HCT116 (cell line): ENCODE data around the gene RIMBP2. TPM values are rescaled to one million over a fixed set of nuclear protein-coding genes. Genes with fewer than 3 reads are reported as not detected.

ENCODE experiments used
- ATAC-seq: fragments of 200-7000 bp; cut with Tn5 transposase; 2 replicates; pipeline ENCODE4 v1.9.1; 2020; ENCODE audit warnings: mild to moderate bottlenecking, moderate library complexity
- BruUV-seq: library from RNA; stranded (reverse); fragments of 400-500 nt; replicated peaks from 2 replicates; lab custom pipeline; 2021; lab: Mats Ljungman, UMichigan
- CTCF ChIA-PET: fragments of 300-600 bp; sonication (Branson Sonifier 250); formaldehyde crosslinking; loops from one replicate; lab custom pipeline; 2021; ENCODE audit warnings: antibody characterized with exemption; lab: Charles Lee
- POLR2A ChIA-PET: fragments of 300-600, 350-600 bp; sonication (Branson Sonifier 250); formaldehyde crosslinking; loops from one replicate; lab custom pipeline; 2021; ENCODE audit warnings: antibody characterized with exemption; lab: Charles Lee
- RAD21 ChIA-PET, 2 experiments: fragments of 300-600 bp; sonication (Branson Sonifier 250); formaldehyde crosslinking; loops; one replicate each; lab custom pipeline; 2023; ENCODE audit warnings: low total read pairs in 2 of 2; ENCODE audit not compliant: uncharacterized antibody in 2 of 2, unreplicated experiment in 2 of 2, low non-redundant PET in 1 of 2; lab: Charles Lee
- DNase-seq: peaks from one replicate; pipeline ENCODE4 v3.0.0-alpha.2; 2010; ENCODE audit warnings: low read depth, low spot score
- H2AFZ ChIP-seq: fragments of 200-600 bp; shearing (Covaris generic), sonication (generic); 2 replicates; pipeline ENCODE4 v1.6.1; 2017; ENCODE audit warnings: low read depth, mixed run types, mixed read lengths, antibody characterized with exemption, low read length; ENCODE audit not compliant: poor library complexity, severe bottlenecking
- H3K27ac ChIP-seq: 2 replicates; pipeline ENCODE4 v1.5.1; 2012; ENCODE audit warnings: low read depth, low read length
- H3K27me3 ChIP-seq: fragments of 200-600 bp; sonication (generic); 2 replicates; pipeline ENCODE4 v1.6.1; 2016; ENCODE audit warnings: mixed run types, low read length, mixed read lengths; ENCODE audit not compliant: insufficient read depth
- H3K36me3 ChIP-seq, 2 experiments: fragments of 200-500 bp in 1 of 2; fragments of 200-600 bp in 1 of 2; sonication (Bioruptor generic) in 1 of 2; sonication (generic) in 1 of 2; 2 replicates each; pipeline versions ENCODE4 v1.5.1 to v1.6.1; 2014 to 2016; ENCODE audit warnings: low read length in 2 of 2, inconsistent platforms in 1 of 2, mixed read lengths in 1 of 2, mixed run types in 1 of 2; ENCODE audit not compliant: insufficient read depth in 2 of 2, control insufficient read depth in 1 of 2
- H3K4me1 ChIP-seq, 2 experiments: fragments of 200-600 bp in 1 of 2; sonication (generic) in 1 of 2; 2 replicates each; pipeline versions ENCODE4 v1.5.1 to v1.6.1; 2012 to 2017; ENCODE audit warnings: low read length in 2 of 2, inconsistent platforms in 1 of 2, mild to moderate bottlenecking in 1 of 2, mixed read lengths in 1 of 2, mixed run types in 1 of 2, moderate library complexity in 1 of 2; ENCODE audit not compliant: insufficient read depth in 2 of 2, control insufficient read depth in 1 of 2
- H3K4me2 ChIP-seq: fragments of 200-600 bp; sonication (generic); 2 replicates; pipeline ENCODE4 v1.6.1; 2017; ENCODE audit warnings: mixed run types, low read length, mixed read lengths
- H3K4me3 ChIP-seq, 2 experiments: fragments of 200-600 bp in 1 of 2; sonication (generic) in 1 of 2; replicated peaks in 1 of 2; 2 replicates each; pipeline ENCODE4 v1.5.1; 2011 to 2016; ENCODE audit warnings: low read length in 2 of 2, control low read depth in 1 of 2, low read depth in 1 of 2, mild to moderate bottlenecking in 1 of 2, mixed read lengths in 1 of 2, mixed run types in 1 of 2
- H3K79me2 ChIP-seq: fragments of 200-600 bp; sonication (generic); 2 replicates; pipeline ENCODE4 v1.6.1; 2017; ENCODE audit warnings: mild to moderate bottlenecking, mixed run types, low read length, moderate library complexity, mixed read lengths; ENCODE audit not compliant: insufficient read depth
- H3K9ac ChIP-seq: fragments of 200-600 bp; sonication (generic); 2 replicates; pipeline ENCODE4 v1.6.1; 2016; ENCODE audit warnings: low read length, mixed read lengths
- H3K9me2 ChIP-seq: fragments of 200-600 bp; sonication (generic), shearing (Covaris generic); 2 replicates; pipeline ENCODE4 v1.6.1; 2017; ENCODE audit warnings: mixed run types, mild to moderate bottlenecking, moderate library complexity; ENCODE audit not compliant: insufficient read depth
- H3K9me3 ChIP-seq, 2 experiments: fragments of 200-500 bp in 1 of 2; fragments of 200-600 bp in 1 of 2; sonication (Bioruptor generic) in 1 of 2; sonication (generic) in 1 of 2; 2 replicates each; pipeline ENCODE4 v1.6.1; 2014 to 2017; ENCODE audit warnings: low read length in 2 of 2, mixed read lengths in 2 of 2, inconsistent platforms in 1 of 2, low read depth in 1 of 2, mild to moderate bottlenecking in 1 of 2, mixed run types in 1 of 2, moderate library complexity in 1 of 2; ENCODE audit not compliant: control insufficient read depth in 1 of 2, insufficient read depth in 1 of 2
- H4K20me1 ChIP-seq: fragments of 200-600 bp; sonication (generic), shearing (Covaris generic); 2 replicates; pipeline ENCODE4 v1.6.1; 2017; ENCODE audit warnings: mixed run types, mild to moderate bottlenecking, moderate library complexity; ENCODE audit not compliant: insufficient read depth
- EZH2phosphoT487 ChIP-seq: fragments of 200-600 bp; IDR thresholded peaks from 2 replicates; pipeline ENCODE4 v1.6.1; 2018; ENCODE audit warnings: antibody characterized with exemption, borderline replicate concordance
- FOSL1 ChIP-seq: IDR thresholded peaks from 2 replicates; pipeline ENCODE4 v1.6.1; 2012; ENCODE audit warnings: low read depth
- JUND ChIP-seq: IDR thresholded peaks from 2 replicates; pipeline ENCODE4 v1.6.1; 2012
- POLR2AphosphoS5 ChIP-seq: IDR thresholded peaks from 2 replicates; pipeline ENCODE4 v1.6.1; 2011; ENCODE audit warnings: mild to moderate bottlenecking, low read depth, low read length, moderate library complexity
- SIN3A ChIP-seq: IDR thresholded peaks from 2 replicates; pipeline ENCODE4 v1.6.1; 2012; ENCODE audit warnings: low read depth
- SP1 ChIP-seq: IDR thresholded peaks from 2 replicates; pipeline ENCODE4 v1.6.1; 2012; ENCODE audit warnings: low read depth
- intact Hi-C: fragments of 100-400 bp; cut with micrococcal nuclease; formaldehyde crosslinking; loops from 2 replicates; pipeline ENCODE4 v1.10.0; 2022
- total RNA-seq: library from RNA; stranded (reverse); gene quantifications from one replicate; pipeline ENCODE4 v1.2.1, GENCODE V29; 2021; ENCODE audit not compliant: unreplicated experiment
- TF ChIP-seq, protein P1 (sequence below), 3 experiments: fragments of 200-600 bp in 1 of 3; sonication (generic) in 1 of 3; IDR thresholded peaks in 2 of 3; conservative IDR thresholded peaks in 1 of 3; 2 replicates each; pipeline ENCODE4 v1.5.1; 2012 to 2017; ENCODE audit warnings: low read depth in 2 of 3, low read length in 2 of 3, antibody characterized with exemption in 1 of 3, borderline replicate concordance in 1 of 3, control low read depth in 1 of 3, mild to moderate bottlenecking in 1 of 3, mixed read lengths in 1 of 3, mixed run types in 1 of 3, moderate library complexity in 1 of 3; ENCODE audit not compliant: insufficient read depth in 1 of 3
- TF ChIP-seq, protein P2 (sequence below): IDR thresholded peaks from 2 replicates; pipeline ENCODE4 v1.6.1; 2012; ENCODE audit warnings: low read depth

RIMBP2 gene
- total RNA-seq, 1 experiment from 2014 or later = not detected

DNA sequence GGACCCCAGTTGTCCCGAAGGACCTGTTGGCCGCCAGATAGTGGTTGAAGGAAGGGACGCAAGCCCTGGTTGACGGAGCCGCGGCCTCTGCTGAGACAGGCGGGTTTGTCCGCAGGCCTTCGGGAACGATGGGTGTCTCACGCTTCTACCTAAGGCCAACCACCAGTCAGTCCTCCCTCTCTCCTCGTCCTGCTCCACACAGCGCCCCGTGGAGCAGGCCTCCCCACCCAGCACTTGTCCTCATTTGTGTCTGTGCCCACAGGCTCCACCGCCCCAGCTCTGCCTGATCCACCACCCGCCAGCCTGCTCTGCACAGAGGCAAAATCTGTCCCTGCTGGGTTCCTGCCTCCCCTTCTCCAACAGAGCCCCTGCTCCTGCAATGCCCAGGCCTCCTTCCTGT, 41.0 kb downstream of the RIMBP2 start:
- intact Hi-C loops = no loop called here
- Histone ChIP-seq H3K27me3 (no peaks in the 10 kb centered on the region), H3K4me2 (no peak overlapping the region), H3K9ac (no peak overlapping the region)
- POLR2A ChIA-PET = no interaction called here
- TF ChIP-seq, protein P1, sequence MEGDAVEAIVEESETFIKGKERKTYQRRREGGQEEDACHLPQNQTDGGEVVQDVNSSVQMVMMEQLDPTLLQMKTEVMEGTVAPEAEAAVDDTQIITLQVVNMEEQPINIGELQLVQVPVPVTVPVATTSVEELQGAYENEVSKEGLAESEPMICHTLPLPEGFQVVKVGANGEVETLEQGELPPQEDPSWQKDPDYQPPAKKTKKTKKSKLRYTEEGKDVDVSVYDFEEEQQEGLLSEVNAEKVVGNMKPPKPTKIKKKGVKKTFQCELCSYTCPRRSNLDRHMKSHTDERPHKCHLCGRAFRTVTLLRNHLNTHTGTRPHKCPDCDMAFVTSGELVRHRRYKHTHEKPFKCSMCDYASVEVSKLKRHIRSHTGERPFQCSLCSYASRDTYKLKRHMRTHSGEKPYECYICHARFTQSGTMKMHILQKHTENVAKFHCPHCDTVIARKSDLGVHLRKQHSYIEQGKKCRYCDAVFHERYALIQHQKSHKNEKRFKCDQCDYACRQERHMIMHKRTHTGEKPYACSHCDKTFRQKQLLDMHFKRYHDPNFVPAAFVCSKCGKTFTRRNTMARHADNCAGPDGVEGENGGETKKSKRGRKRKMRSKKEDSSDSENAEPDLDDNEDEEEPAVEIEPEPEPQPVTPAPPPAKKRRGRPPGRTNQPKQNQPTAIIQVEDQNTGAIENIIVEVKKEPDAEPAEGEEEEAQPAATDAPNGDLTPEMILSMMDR (IDR thresholded peaks at IDR 0.05 in 2 of 3, conservative IDR thresholded peaks at IDR 0.05 in 1 of 3; ENCODE audit: borderline replicate concordance in 1 of 3, insufficient read depth in 1 of 3, low read depth in 2 of 3, low read length in 2 of 3) = no peak
- TF ChIP-seq JUND (no peak), SIN3A (no peak), FOSL1 (no peak), SP1 (no peak), POLR2AphosphoS5 (no peak), EZH2phosphoT487 (no peak)
- TF ChIP-seq, protein P2, sequence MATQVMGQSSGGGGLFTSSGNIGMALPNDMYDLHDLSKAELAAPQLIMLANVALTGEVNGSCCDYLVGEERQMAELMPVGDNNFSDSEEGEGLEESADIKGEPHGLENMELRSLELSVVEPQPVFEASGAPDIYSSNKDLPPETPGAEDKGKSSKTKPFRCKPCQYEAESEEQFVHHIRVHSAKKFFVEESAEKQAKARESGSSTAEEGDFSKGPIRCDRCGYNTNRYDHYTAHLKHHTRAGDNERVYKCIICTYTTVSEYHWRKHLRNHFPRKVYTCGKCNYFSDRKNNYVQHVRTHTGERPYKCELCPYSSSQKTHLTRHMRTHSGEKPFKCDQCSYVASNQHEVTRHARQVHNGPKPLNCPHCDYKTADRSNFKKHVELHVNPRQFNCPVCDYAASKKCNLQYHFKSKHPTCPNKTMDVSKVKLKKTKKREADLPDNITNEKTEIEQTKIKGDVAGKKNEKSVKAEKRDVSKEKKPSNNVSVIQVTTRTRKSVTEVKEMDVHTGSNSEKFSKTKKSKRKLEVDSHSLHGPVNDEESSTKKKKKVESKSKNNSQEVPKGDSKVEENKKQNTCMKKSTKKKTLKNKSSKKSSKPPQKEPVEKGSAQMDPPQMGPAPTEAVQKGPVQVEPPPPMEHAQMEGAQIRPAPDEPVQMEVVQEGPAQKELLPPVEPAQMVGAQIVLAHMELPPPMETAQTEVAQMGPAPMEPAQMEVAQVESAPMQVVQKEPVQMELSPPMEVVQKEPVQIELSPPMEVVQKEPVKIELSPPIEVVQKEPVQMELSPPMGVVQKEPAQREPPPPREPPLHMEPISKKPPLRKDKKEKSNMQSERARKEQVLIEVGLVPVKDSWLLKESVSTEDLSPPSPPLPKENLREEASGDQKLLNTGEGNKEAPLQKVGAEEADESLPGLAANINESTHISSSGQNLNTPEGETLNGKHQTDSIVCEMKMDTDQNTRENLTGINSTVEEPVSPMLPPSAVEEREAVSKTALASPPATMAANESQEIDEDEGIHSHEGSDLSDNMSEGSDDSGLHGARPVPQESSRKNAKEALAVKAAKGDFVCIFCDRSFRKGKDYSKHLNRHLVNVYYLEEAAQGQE = no peak
- TF ChIP-seq, all 23 proteins: peak for 0
- Histone ChIP-seq H2AFZ (no peak overlapping the region), H3K4me3 (no peak overlapping the region), H3K36me3 (no peaks in the 10 kb centered on the region), H3K9me2 (no peaks in the 10 kb centered on the region), H3K9me3 (no peaks in the 10 kb centered on the region), H3K27ac (no peak overlapping the region), H3K4me1 (no peaks in the 10 kb centered on the region), H3K79me2 (no peaks in the 10 kb centered on the region), H4K20me1 (no peaks in the 10 kb centered on the region)
- CTCF ChIA-PET = no interaction called here
- BruUV-seq = no TSS peak
- ATAC-seq = no peak
- RAD21 ChIA-PET = no interaction called here
- DNase-seq = no peak
